ENCODE measurements around the gene LDB2. TPM values are rescaled to one million over a fixed set of nuclear protein-coding genes. Genes with fewer than 3 reads are reported as not detected.

The LDB2 gene
- total RNA-seq, 2 experiments from 2014 or later = not detected

DNA sequence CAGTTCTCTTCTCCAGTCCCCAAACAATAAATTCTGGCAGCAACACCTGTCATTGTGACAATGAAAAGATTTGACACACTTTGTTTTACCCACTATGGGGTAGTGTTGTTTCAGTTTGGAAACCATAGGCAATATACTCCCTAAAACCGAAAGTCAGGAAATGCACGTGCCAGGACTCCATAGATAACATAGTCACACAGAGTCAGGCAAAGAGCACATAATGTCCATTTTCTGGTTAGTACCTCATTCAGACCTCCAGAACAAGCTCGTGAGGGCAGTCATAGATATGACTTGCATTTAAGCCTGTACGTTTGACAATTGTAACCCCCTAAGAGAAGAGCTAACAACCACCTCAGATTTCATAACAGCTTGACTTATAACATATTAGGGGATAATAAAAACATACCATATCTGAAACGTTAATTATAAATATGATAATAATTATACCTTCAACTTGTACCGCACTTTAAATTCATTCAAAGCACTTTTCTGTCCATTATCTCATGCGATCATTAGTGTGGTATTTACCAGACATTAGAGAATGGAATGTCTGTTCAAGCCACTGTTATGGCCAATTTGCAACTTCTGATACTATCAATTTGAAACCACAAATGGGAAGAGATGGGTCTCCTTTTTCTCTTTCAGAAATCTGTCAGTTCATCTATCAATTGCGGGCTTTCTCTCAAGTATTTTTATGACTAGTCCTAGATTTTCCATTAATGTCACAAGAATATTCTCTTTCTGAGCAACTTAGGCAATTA, 147.4 kb downstream of the LDB2 start:
- Histone ChIP-seq H3K4me2 (ENCODE audit: low read length) (no peak overlapping the region), H3K79me2 (ENCODE audit: insufficient read depth, low read depth, low read length) (no peaks in the 10 kb centered on the region), H4K20me1 (ENCODE audit: insufficient read depth, low read length) (no peaks in the 10 kb centered on the region), H3K4me3 (ENCODE audit: low read depth, low read length, poor library complexity, severe bottlenecking) (no peak overlapping the region), H2AFZ (ENCODE audit: low read length) (no peak overlapping the region), H3K9me3 (ENCODE audit: low read length) (no peaks in the 10 kb centered on the region), H3K36me3 (ENCODE audit: insufficient read depth, low read length) (no peaks in the 10 kb centered on the region), H3K9me2 (ENCODE audit: insufficient read depth, low read length) (no peaks in the 10 kb centered on the region), H3K4me1 (ENCODE audit: insufficient read depth, low read length, poor library complexity, severe bottlenecking) (no peaks in the 10 kb centered on the region), H3K27ac (ENCODE audit: low read depth, low read length, poor library complexity, severe bottlenecking) (no peak overlapping the region)
- no peak for TF ChIP-seq EZH2phosphoT487 (IDR thresholded peaks at IDR 0.05; ENCODE audit: borderline replicate concordance, low read depth, low read length)
- TF ChIP-seq, protein P1, sequence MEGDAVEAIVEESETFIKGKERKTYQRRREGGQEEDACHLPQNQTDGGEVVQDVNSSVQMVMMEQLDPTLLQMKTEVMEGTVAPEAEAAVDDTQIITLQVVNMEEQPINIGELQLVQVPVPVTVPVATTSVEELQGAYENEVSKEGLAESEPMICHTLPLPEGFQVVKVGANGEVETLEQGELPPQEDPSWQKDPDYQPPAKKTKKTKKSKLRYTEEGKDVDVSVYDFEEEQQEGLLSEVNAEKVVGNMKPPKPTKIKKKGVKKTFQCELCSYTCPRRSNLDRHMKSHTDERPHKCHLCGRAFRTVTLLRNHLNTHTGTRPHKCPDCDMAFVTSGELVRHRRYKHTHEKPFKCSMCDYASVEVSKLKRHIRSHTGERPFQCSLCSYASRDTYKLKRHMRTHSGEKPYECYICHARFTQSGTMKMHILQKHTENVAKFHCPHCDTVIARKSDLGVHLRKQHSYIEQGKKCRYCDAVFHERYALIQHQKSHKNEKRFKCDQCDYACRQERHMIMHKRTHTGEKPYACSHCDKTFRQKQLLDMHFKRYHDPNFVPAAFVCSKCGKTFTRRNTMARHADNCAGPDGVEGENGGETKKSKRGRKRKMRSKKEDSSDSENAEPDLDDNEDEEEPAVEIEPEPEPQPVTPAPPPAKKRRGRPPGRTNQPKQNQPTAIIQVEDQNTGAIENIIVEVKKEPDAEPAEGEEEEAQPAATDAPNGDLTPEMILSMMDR (conservative IDR thresholded peaks at IDR 0.05; ENCODE audit: low read length) = no peak
- ChIA-PET POLR2A (no interaction called here), CTCF (ENCODE audit: unreplicated experiment) (no interaction called here)
- no TSS peak for BruUV-seq (replicated peaks)
- DNase-seq (ENCODE audit: low spot score) = no peak
- intact Hi-C loops (cut with micrococcal nuclease; ENCODE audit: unreplicated experiment) = no loop called here

DNA sequence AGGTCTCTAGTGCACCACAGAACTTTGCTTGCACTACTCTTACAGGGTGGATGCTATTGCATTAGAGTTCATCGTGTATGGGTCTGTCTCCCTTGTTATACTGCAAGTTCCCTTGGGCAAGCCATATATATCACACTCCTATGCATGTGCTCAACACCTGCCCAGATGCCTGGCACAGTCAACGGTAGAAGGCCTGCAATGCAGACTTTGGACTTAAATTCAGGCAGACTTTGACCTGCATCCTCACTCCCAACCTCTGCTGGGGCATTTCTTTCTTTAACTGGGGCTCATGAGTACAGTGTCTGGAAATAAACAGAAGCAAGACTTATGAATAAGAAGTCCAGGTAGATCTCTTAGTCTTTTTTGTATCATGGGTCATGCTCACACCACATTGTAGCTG, 148.2 kb downstream of the LDB2 start:
- BruUV-seq (replicated peaks) = no TSS peak

DNA sequence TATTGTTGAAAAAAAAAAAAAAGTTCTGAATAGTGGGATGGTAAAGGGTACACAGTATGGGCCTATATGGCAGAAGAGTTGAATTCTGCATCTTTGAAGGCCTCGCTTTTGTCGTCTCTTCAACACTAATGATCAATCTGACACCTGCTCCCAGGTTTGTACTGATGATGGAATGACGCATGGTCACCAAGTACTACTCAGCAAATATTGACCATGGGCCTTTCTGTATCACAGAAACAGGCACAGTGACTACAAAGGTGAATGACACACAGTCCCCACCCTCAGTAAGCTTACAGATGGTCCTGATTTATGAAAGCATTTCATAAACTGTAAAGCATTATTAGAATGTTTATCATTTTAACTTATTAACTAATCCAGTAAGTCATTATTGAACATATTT, 152.6 kb downstream of the LDB2 start:
- H3K36me3 ChIP-seq (ENCODE audit: insufficient read depth, low read length) = no peaks in the 10 kb centered on the region
- H3K4me1 ChIP-seq (ENCODE audit: insufficient read depth, low read length, poor library complexity, severe bottlenecking) = no peaks in the 10 kb centered on the region
- no peaks in the 10 kb centered on the region for H3K9me2 ChIP-seq (ENCODE audit: insufficient read depth, low read length)
- no peak overlapping the region for H3K4me2 ChIP-seq (ENCODE audit: low read length)
- H3K4me3 ChIP-seq (ENCODE audit: low read depth, low read length, poor library complexity, severe bottlenecking) = no peak overlapping the region
- POLR2A ChIA-PET = no interaction called here
- H4K20me1 ChIP-seq (ENCODE audit: insufficient read depth, low read length) = no peaks in the 10 kb centered on the region
- TF ChIP-seq, protein P1 (conservative IDR thresholded peaks at IDR 0.05; ENCODE audit: low read length) = no peak
- TF ChIP-seq EZH2phosphoT487 (IDR thresholded peaks at IDR 0.05; ENCODE audit: borderline replicate concordance, low read depth, low read length) = no peak
- CTCF ChIA-PET (ENCODE audit: unreplicated experiment) = no interaction called here
- H3K79me2 ChIP-seq (ENCODE audit: insufficient read depth, low read depth, low read length) = no peaks in the 10 kb centered on the region
- no TSS peak for BruUV-seq (replicated peaks)
- no peaks in the 10 kb centered on the region for H3K9me3 ChIP-seq (ENCODE audit: low read length)
- H2AFZ ChIP-seq (ENCODE audit: low read length) = no peak overlapping the region
- intact Hi-C loops (cut with micrococcal nuclease; ENCODE audit: unreplicated experiment) = no loop called here
- DNase-seq (ENCODE audit: low spot score) = no peak
- no peak overlapping the region for H3K27ac ChIP-seq (ENCODE audit: low read depth, low read length, poor library complexity, severe bottlenecking)

More for the DNA sequence above, 148.2 kb downstream of the LDB2 start:
- H3K79me2 ChIP-seq (ENCODE audit: insufficient read depth, low read depth, low read length) = no peaks in the 10 kb centered on the region
- H3K9me2 ChIP-seq (ENCODE audit: insufficient read depth, low read length) = no peaks in the 10 kb centered on the region
- no peaks in the 10 kb centered on the region for H3K9me3 ChIP-seq (ENCODE audit: low read length)
- DNase-seq (ENCODE audit: low spot score) = no peak
- no peaks in the 10 kb centered on the region for H3K4me1 ChIP-seq (ENCODE audit: insufficient read depth, low read length, poor library complexity, severe bottlenecking)
- no peak overlapping the region for H2AFZ ChIP-seq (ENCODE audit: low read length)
- no peaks in the 10 kb centered on the region for H4K20me1 ChIP-seq (ENCODE audit: insufficient read depth, low read length)
- no peak overlapping the region for H3K4me3 ChIP-seq (ENCODE audit: low read depth, low read length, poor library complexity, severe bottlenecking)
- intact Hi-C loops (cut with micrococcal nuclease; ENCODE audit: unreplicated experiment) = no loop called here
- CTCF ChIA-PET (ENCODE audit: unreplicated experiment) = no interaction called here
- POLR2A ChIA-PET = no interaction called here
- H3K36me3 ChIP-seq (ENCODE audit: insufficient read depth, low read length) = no peaks in the 10 kb centered on the region
- H3K4me2 ChIP-seq (ENCODE audit: low read length) = no peak overlapping the region
- no peak overlapping the region for H3K27ac ChIP-seq (ENCODE audit: low read depth, low read length, poor library complexity, severe bottlenecking)
- no peak for TF ChIP-seq EZH2phosphoT487 (IDR thresholded peaks at IDR 0.05; ENCODE audit: borderline replicate concordance, low read depth, low read length)
- TF ChIP-seq, protein P1 (conservative IDR thresholded peaks at IDR 0.05; ENCODE audit: low read length) = no peak
